OCI-LY3 (cell line): ENCODE results near the gene WWP2.
"Not testable (repeated sequence)": the region's sequence is repeated elsewhere in the genome, so short reads cannot be mapped to it uniquely, and the experiment has no call there.

Source experiments
- H2AFZ ChIP-seq: fragments of 200-600, 300-600 bp; shearing (Covaris generic); 2 replicates; pipeline ENCODE4 v1.6.0; 2014; ENCODE audit warnings: antibody characterized with exemption, low read depth, low read length
- H3K27ac ChIP-seq: fragments of 200-600, 300-600 bp; sonication (generic); 2 replicates; pipeline ENCODE4 v1.5.1; 2014; ENCODE audit warnings: mild to moderate bottlenecking, low read length, moderate library complexity, mixed read lengths
- H3K27me3 ChIP-seq: fragments of 200-600, 300-600 bp; sonication (generic); 2 replicates; pipeline ENCODE4 v1.6.1; 2014; ENCODE audit warnings: low read depth, low read length, mixed read lengths
- H3K36me3 ChIP-seq: fragments of 200-600, 300-600 bp; sonication (generic); replicated peaks from 2 replicates; pipeline ENCODE3; 2014; ENCODE audit warnings: low read depth, low read length, mixed read lengths
- H3K4me1 ChIP-seq: fragments of 300-600, 200-600 bp; sonication (generic); 2 replicates; pipeline ENCODE4 v1.6.1; 2014; ENCODE audit warnings: low read length, mixed read lengths
- H3K4me2 ChIP-seq: fragments of 200-600, 300-600 bp; sonication (generic); 2 replicates; pipeline ENCODE4 v1.6.1; 2014; ENCODE audit warnings: low read length, mixed read lengths
- H3K4me3 ChIP-seq: fragments of 300-600, 200-600 bp; sonication (generic); 2 replicates; pipeline ENCODE4 v1.5.1; 2014; ENCODE audit warnings: antibody characterized with exemption, mild to moderate bottlenecking, low read length, moderate library complexity
- H3K79me2 ChIP-seq: fragments of 300-600, 200-600 bp; shearing (Covaris generic); 2 replicates; pipeline ENCODE4 v1.6.1; 2014; ENCODE audit warnings: mild to moderate bottlenecking, low read length, mixed read lengths
- H3K9ac ChIP-seq: fragments of 300-600, 200-600 bp; shearing (Covaris generic); 2 replicates; pipeline ENCODE4 v1.6.0; 2014; ENCODE audit warnings: mild to moderate bottlenecking, low read length, moderate library complexity
- H3K9me3 ChIP-seq: fragments of 200-600, 300-600 bp; shearing (Covaris generic); 2 replicates; pipeline ENCODE4 v1.6.1; 2014; ENCODE audit warnings: low read length, mixed read lengths; ENCODE audit not compliant: insufficient read depth
- H4K20me1 ChIP-seq: fragments of 200-600, 300-600 bp; sonication (generic); 2 replicates; pipeline ENCODE4 v1.6.1; 2016; ENCODE audit warnings: low read length, mixed read lengths; ENCODE audit not compliant: insufficient read depth
- CTCF ChIP-seq: fragments of 200-600, 300-600 bp; sonication (generic); IDR thresholded peaks from 2 replicates; pipeline ENCODE4 v1.5.1; 2014; ENCODE audit warnings: antibody characterized with exemption, low read length, low read depth
- EZH2phosphoT487 ChIP-seq: fragments of 200-600 bp; shearing (Covaris generic); IDR thresholded peaks from 2 replicates; pipeline ENCODE4 v1.6.1; 2018; ENCODE audit warnings: antibody characterized with exemption, mixed run types, low read depth

WWP2 gene

GRCh38 chr16:69814561-69814960 is 52.4 kb downstream of the WWP2 start:
- no peaks in the 10 kb centered on the region for H3K27me3 ChIP-seq
- no peaks in the 10 kb centered on the region for H4K20me1 ChIP-seq
- no peaks in the 10 kb centered on the region for H3K36me3 ChIP-seq
- H3K4me2 ChIP-seq: no peak overlapping the region
- no peak overlapping the region for H2AFZ ChIP-seq
- H3K4me1 ChIP-seq: no peaks in the 10 kb centered on the region
- no peaks in the 10 kb centered on the region for H3K79me2 ChIP-seq
- no peak overlapping the region for H3K9ac ChIP-seq
- no peak overlapping the region for H3K4me3 ChIP-seq
- H3K9me3 ChIP-seq: no peaks in the 10 kb centered on the region
- no peak overlapping the region for H3K27ac ChIP-seq
- TF ChIP-seq CTCF (no peak), EZH2phosphoT487 (no peak)

GRCh38 chr16:69815216-69815883 is 53.2 kb downstream of the WWP2 start:
- not testable (repeated sequence) for H4K20me1 ChIP-seq, H3K36me3 ChIP-seq, H3K9ac ChIP-seq, H2AFZ ChIP-seq, H3K4me2 ChIP-seq, H3K27me3 ChIP-seq, H3K4me3 ChIP-seq, H3K9me3 ChIP-seq, H3K27ac ChIP-seq, H3K4me1 ChIP-seq, H3K79me2 ChIP-seq

- no peak overlapping the region for H3K9ac ChIP-seq
- H3K4me2 ChIP-seq: no peak overlapping the region
- no peaks in the 10 kb centered on the region for H3K4me1 ChIP-seq
- H4K20me1 ChIP-seq: no peaks in the 10 kb centered on the region
- TF ChIP-seq EZH2phosphoT487 (no peak), CTCF (no peak)
- H3K79me2 ChIP-seq: no peaks in the 10 kb centered on the region
- no peak overlapping the region for H3K4me3 ChIP-seq
- H2AFZ ChIP-seq: no peak overlapping the region
- H3K27ac ChIP-seq: no peak overlapping the region
- H3K27me3 ChIP-seq: no peaks in the 10 kb centered on the region
- no peaks in the 10 kb centered on the region for H3K9me3 ChIP-seq
- H3K36me3 ChIP-seq: no peaks in the 10 kb centered on the region
Observed at GRCh38 chr16:69816996-69817395, 54.9 kb downstream of the WWP2 start.

DNA sequence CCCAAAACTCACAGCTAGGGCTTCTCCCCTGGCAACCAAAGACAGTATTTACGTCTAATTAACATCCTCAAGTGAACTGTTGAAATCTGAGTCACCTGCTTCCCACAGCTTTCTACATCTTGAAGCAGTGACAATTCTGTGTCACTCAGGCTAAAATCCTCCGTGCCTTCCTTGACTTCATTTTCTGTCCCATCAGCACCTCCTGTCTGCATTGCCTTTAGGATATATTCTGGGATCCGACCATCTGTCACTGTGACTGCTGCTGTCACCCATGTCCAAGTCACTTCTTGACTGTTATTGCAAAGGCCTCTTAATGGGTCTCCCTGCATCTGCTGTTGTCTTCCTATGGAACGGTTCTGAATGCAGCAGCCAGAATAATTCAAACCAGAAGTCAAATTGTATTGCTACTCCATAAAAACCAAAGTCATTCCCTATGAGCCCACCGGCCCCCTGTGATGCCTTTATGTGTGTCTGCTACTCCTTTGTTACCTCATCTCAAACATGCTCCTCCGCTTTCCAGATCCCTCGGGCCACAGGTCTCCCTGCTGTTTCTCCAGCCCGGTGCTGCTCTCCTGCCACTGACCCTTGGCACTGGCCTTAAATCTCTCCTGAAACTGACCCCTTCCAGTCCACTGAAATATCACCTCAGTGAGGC is 56.9 kb downstream of the WWP2 start:
- Histone ChIP-seq H3K9ac (no peak overlapping the region), H3K9me3 (no peaks in the 10 kb centered on the region), H2AFZ (no peak overlapping the region), H3K4me2 (no peak overlapping the region), H3K4me1 (no peaks in the 10 kb centered on the region), H3K36me3 (no peaks in the 10 kb centered on the region), H3K27ac (no peak overlapping the region), H3K27me3 (no peaks in the 10 kb centered on the region), H3K79me2 (no peaks in the 10 kb centered on the region), H4K20me1 (no peaks in the 10 kb centered on the region), H3K4me3 (no peak overlapping the region)
- TF ChIP-seq CTCF (no peak), EZH2phosphoT487 (no peak)
